Activated naive CD4-positive, alpha-beta T cell treated with anti-CD3 and anti-CD28 coated beads, Interleukin-2, amount 50 U/mL, for 16 hours (primary cell): ENCODE results near the gene SMIM12.
"Not testable (repeated sequence)": the region's sequence is repeated elsewhere in the genome, so short reads cannot be mapped to it uniquely, and the experiment has no call there.

ENCODE experiments used
- DNase-seq: peaks from one replicate; pipeline ENCODE4 v3.0.0-alpha.2; 2020

Gene SMIM12

GRCh38 chr1:34842952-34843371 lies 16.6 kb downstream of the SMIM12 start:
- no peak for DNase-seq

GRCh38 chr1:34842073-34842472 lies 17.5 kb downstream of the SMIM12 start:
- DNase-seq: no peak

- DNase-seq: no peak
Measured at GRCh38 chr1:34840426-34840825, 19.1 kb downstream of the SMIM12 start.

- no peak for DNase-seq
Measured at GRCh38 chr1:34839526-34840305, 19.8 kb downstream of the SMIM12 start.

GRCh38 chr1:34833711-34834110 lies 25.8 kb downstream of the SMIM12 start:
- DNase-seq: no peak

GRCh38 chr1:34831721-34832246 lies 27.8 kb downstream of the SMIM12 start:
- no peak for DNase-seq

GRCh38 chr1:34829250-34829649 lies 30.3 kb downstream of the SMIM12 start:
- DNase-seq: no peak

- DNase-seq: no peak
Measured at GRCh38 chr1:34828611-34829010, 30.9 kb downstream of the SMIM12 start.

GRCh38 chr1:34827341-34827941 lies 32.1 kb downstream of the SMIM12 start:
- no peak for DNase-seq

GRCh38 chr1:34825455-34826091 lies 34.0 kb downstream of the SMIM12 start:
- DNase-seq: no peak

- DNase-seq: no peak
Measured at GRCh38 chr1:34824817-34825454, 34.6 kb downstream of the SMIM12 start.

- no peak for DNase-seq
Measured at GRCh38 chr1:34822202-34822601, 37.3 kb downstream of the SMIM12 start.

- not testable (repeated sequence) for DNase-seq
Measured at GRCh38 chr1:34818862-34819261, 40.7 kb downstream of the SMIM12 start.

GRCh38 chr1:34816778-34817177 lies 42.8 kb downstream of the SMIM12 start:
- DNase-seq: no peak

- no peak for DNase-seq
Measured at GRCh38 chr1:34816332-34816731, 43.2 kb downstream of the SMIM12 start.

- DNase-seq: not testable (repeated sequence)
Measured at GRCh38 chr1:34810781-34811180, 48.8 kb downstream of the SMIM12 start.

GRCh38 chr1:34808051-34808810 lies 51.3 kb downstream of the SMIM12 start:
- DNase-seq: no peak

GRCh38 chr1:34806396-34806795 lies 53.2 kb downstream of the SMIM12 start:
- no peak for DNase-seq

GRCh38 chr1:34803770-34804169 lies 55.8 kb downstream of the SMIM12 start:
- DNase-seq: no peak
